HepG2 (cell line): ENCODE measurements around the gene PIANP.
"Not testable (repeated sequence)": the region's sequence is repeated elsewhere in the genome, so short reads cannot be mapped to it uniquely, and the experiment has no call there.

Experiments
- ZNF274 ChIP-seq: sonication (generic); formaldehyde crosslinking; IDR thresholded peaks from 2 replicates; pipeline ENCODE4 v1.5.1; 2020; ENCODE audit warnings: mild to moderate bottlenecking, missing genetic modification reagents
- ZNF430 ChIP-seq: sonication (generic); formaldehyde crosslinking; IDR thresholded peaks from 2 replicates; pipeline ENCODE4 v1.9.0; 2021; ENCODE audit warnings: mild to moderate bottlenecking, missing genetic modification reagents
- TF ChIP-seq, protein P1 (sequence below): fragments of 450-650 bp; IDR thresholded peaks from 2 replicates; pipeline ENCODE4 v1.6.1; 2017
- TF ChIP-seq, protein P2 (sequence below): sonication (generic); formaldehyde crosslinking; IDR thresholded peaks from 2 replicates; pipeline ENCODE4 v1.5.0; 2020; ENCODE audit warnings: mild to moderate bottlenecking, missing genetic modification reagents, moderate library complexity

DNA sequence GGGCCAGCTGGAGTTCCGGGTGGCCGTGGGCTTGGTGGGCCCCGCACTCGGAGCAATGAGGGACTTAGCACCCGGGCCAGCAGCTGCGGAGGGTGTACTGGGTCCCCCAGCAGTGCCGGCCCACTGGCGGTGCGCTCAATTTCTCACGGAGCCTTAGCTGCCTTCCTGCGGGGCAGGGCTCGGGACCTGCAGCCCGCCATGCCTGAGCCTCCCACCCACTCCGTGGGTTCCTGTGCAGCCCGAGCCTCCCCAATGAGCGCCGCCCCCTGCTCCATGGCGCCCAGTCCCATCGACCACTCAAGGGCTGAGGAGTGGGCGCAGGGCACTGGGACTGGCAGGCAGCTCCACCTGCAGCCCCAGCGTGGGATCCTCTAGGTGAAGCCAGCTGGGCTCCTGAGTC is 7.7 kb upstream of the PIANP start:
- not testable (repeated sequence) for TF ChIP-seq ZNF430, ZNF274 (CRISPR knock-in tag)
- TF ChIP-seq, protein P1, sequence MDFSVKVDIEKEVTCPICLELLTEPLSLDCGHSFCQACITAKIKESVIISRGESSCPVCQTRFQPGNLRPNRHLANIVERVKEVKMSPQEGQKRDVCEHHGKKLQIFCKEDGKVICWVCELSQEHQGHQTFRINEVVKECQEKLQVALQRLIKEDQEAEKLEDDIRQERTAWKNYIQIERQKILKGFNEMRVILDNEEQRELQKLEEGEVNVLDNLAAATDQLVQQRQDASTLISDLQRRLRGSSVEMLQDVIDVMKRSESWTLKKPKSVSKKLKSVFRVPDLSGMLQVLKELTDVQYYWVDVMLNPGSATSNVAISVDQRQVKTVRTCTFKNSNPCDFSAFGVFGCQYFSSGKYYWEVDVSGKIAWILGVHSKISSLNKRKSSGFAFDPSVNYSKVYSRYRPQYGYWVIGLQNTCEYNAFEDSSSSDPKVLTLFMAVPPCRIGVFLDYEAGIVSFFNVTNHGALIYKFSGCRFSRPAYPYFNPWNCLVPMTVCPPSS: not testable (repeated sequence)
- TF ChIP-seq, protein P2, sequence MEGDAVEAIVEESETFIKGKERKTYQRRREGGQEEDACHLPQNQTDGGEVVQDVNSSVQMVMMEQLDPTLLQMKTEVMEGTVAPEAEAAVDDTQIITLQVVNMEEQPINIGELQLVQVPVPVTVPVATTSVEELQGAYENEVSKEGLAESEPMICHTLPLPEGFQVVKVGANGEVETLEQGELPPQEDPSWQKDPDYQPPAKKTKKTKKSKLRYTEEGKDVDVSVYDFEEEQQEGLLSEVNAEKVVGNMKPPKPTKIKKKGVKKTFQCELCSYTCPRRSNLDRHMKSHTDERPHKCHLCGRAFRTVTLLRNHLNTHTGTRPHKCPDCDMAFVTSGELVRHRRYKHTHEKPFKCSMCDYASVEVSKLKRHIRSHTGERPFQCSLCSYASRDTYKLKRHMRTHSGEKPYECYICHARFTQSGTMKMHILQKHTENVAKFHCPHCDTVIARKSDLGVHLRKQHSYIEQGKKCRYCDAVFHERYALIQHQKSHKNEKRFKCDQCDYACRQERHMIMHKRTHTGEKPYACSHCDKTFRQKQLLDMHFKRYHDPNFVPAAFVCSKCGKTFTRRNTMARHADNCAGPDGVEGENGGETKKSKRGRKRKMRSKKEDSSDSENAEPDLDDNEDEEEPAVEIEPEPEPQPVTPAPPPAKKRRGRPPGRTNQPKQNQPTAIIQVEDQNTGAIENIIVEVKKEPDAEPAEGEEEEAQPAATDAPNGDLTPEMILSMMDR (CRISPR knock-in tag): not testable (repeated sequence)
